ENCODE data around the gene RREB1.

DNA sequence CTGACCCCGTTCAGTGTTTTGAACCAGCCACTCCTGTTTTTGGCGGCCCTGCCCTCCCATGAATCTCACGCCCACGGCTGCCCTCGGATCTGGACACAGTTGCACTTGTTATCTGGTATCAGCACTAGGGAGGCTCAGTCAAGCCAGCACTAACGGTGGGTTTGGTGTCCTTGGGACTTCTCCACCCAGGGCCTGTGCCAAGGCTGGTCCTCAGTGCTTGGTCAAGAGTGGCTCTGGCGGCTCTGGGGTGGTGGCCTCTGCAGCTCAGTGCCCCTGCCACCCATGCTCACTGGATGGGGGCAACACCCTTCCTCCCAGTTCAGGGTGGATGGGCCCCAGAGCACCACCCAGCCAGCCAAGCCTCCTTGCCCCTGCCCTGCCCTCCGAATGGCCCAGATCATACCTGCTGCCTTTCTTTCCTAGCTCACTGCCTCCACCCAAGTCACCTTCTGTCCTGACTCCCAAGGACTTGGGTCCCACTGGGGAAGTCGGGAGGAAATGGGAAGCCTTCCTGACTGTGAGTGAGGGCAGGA lies 150.5 kb downstream of the RREB1 start:
- TF ChIP-seq FOXM1 (IDR thresholded peaks at IDR 0.05; ENCODE audit: borderline replicate concordance), result no peak
- TF ChIP-seq ELF4 (IDR thresholded peaks at IDR 0.05), result no peak
- no peak for TF ChIP-seq HDGF (IDR thresholded peaks at IDR 0.05; ENCODE audit: borderline replicate concordance)
- no peak for TF ChIP-seq NFRKB (IDR thresholded peaks at IDR 0.05)
- TF ChIP-seq, protein P1, sequence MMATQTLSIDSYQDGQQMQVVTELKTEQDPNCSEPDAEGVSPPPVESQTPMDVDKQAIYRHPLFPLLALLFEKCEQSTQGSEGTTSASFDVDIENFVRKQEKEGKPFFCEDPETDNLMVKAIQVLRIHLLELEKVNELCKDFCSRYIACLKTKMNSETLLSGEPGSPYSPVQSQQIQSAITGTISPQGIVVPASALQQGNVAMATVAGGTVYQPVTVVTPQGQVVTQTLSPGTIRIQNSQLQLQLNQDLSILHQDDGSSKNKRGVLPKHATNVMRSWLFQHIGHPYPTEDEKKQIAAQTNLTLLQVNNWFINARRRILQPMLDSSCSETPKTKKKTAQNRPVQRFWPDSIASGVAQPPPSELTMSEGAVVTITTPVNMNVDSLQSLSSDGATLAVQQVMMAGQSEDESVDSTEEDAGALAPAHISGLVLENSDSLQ (IDR thresholded peaks at IDR 0.05), result no peak
- TF ChIP-seq BHLHE40 (IDR thresholded peaks at IDR 0.05; ENCODE audit: borderline replicate concordance), result no peak
